ENCODE results near the gene OBSL1.
A peak's percentile ranks its signal among the peaks of the same experiment; 100 is the strongest.

OBSL1 gene

DNA sequence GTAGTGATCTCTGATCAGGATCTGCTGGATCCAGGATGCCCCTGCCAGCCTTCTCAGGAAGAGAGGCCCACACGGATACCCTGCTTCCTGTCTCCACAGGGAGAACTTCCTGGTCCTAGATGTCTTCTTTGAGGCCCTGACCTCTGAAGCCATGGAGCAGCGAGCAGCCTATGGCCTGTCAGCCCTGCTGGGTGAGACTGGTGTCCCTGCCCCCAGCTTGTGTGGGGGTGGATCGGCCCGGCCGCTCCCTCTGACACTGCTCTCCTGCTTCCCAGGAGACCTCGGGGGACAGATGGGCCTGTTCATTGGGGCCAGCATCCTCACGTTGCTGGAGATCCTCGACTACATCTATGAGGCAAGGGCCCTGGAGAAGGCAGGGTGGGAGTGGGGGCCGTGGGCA, 34.4 kb downstream of the OBSL1 start:
- TF ChIP-seq, protein P1, sequence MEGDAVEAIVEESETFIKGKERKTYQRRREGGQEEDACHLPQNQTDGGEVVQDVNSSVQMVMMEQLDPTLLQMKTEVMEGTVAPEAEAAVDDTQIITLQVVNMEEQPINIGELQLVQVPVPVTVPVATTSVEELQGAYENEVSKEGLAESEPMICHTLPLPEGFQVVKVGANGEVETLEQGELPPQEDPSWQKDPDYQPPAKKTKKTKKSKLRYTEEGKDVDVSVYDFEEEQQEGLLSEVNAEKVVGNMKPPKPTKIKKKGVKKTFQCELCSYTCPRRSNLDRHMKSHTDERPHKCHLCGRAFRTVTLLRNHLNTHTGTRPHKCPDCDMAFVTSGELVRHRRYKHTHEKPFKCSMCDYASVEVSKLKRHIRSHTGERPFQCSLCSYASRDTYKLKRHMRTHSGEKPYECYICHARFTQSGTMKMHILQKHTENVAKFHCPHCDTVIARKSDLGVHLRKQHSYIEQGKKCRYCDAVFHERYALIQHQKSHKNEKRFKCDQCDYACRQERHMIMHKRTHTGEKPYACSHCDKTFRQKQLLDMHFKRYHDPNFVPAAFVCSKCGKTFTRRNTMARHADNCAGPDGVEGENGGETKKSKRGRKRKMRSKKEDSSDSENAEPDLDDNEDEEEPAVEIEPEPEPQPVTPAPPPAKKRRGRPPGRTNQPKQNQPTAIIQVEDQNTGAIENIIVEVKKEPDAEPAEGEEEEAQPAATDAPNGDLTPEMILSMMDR (IDR thresholded peaks at IDR 0.05; ENCODE audit: extremely low read depth, insufficient read depth, missing control alignments): no peak
- in situ Hi-C loops (cut with MboI; ENCODE audit: low pct_unique_long_range_greater_than_20kb, low sequenced_read_pairs, unreplicated experiment): loop anchor here (10.0 kb wide), 1 partner anchor 132 kb away; no protein-coding TSS in a partner anchor
- no peak for DNase-seq (ENCODE audit: low spot score)

DNA sequence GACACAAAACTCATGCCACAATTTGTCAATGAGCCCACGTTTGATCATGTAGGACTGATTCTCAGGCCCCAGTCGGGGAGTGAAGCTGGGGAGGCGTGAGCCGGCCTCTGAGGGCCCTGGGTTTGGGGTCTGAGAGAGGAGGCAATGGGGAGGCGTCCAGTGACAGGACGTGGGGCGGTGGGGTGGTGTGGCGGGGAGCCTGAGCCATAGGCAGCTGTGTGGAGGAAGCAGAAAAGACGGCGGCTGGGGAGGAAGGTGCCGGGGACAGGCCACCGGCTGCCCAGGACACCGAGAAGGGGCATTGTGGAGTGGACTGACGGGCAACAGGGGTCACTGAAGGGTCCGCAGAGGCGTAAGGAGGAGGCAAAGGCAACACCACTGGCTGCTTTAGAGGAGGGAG, 34.9 kb downstream of the OBSL1 start:
- in situ Hi-C loops (cut with MboI; ENCODE audit: low pct_unique_long_range_greater_than_20kb, low sequenced_read_pairs, unreplicated experiment): loop anchor here (10.0 kb wide), 1 partner anchor 132 kb away; no protein-coding TSS in a partner anchor
- TF ChIP-seq, protein P1 (IDR thresholded peaks at IDR 0.05; ENCODE audit: extremely low read depth, insufficient read depth, missing control alignments): no peak
- no peak for DNase-seq (ENCODE audit: low spot score)

DNA sequence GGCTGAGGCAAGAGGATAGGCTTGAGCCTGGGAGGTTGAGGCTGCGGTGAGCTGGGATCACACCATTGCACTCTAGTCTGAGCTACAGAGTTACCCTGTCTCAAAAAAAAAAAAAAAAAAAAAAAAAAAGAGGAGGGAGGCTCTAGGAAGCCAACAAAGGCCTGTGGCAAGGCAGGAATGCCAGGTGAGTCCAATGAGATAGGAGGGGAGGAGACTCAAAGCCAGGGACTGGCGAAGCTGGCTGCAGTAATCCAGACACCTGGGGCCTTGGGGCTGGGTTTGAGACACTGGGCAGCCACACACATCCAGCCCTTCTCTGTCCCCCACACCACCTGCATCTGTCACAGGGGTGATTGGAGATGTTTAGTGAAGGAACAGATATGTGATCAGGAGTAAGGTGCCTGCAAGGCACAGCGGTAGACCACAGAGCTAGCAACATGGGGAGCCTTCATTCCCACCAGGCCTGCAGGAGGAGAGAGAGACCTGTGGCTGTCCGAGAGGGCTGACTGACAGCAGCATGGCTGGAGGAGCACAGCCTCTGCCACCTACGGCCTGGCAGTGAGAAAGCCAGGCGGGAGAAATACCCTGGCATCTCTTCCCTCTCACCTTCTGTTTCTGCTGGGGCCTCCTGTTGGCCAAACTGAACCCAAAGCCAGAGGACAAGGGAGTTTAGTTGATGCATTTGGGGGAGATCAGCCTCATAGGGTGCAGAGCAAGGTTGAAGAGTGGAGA, 37.2 kb downstream of the OBSL1 start:
- TF ChIP-seq, protein P1 (IDR thresholded peaks at IDR 0.05; ENCODE audit: extremely low read depth, insufficient read depth, missing control alignments): no peak
- DNase-seq (ENCODE audit: low spot score): no peak
- in situ Hi-C loops (cut with MboI; ENCODE audit: low pct_unique_long_range_greater_than_20kb, low sequenced_read_pairs, unreplicated experiment): loop anchor here (10.0 kb wide), 1 partner anchor 129 kb away; no protein-coding TSS in a partner anchor

DNA sequence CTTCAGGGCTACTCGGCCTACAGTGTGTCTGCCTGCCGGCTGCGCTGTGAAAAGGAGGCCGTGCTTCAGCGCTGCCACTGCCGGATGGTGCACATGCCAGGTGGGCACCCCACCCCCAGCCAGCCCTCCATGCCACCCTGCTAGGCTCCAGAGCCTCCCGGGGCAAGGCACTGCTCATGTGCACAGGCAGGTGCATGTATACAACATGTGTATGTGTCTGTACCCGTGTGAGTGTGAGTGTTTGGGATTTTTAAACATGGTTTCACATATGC, 39.0 kb downstream of the OBSL1 start:
- in situ Hi-C loops (cut with MboI; ENCODE audit: low pct_unique_long_range_greater_than_20kb, low sequenced_read_pairs, unreplicated experiment): loop anchor here (10.0 kb wide), 1 partner anchor 128 kb away; no protein-coding TSS in a partner anchor
- no peak for DNase-seq (ENCODE audit: low spot score)
- TF ChIP-seq, protein P1 (IDR thresholded peaks at IDR 0.05; ENCODE audit: extremely low read depth, insufficient read depth, missing control alignments): no peak

DNA sequence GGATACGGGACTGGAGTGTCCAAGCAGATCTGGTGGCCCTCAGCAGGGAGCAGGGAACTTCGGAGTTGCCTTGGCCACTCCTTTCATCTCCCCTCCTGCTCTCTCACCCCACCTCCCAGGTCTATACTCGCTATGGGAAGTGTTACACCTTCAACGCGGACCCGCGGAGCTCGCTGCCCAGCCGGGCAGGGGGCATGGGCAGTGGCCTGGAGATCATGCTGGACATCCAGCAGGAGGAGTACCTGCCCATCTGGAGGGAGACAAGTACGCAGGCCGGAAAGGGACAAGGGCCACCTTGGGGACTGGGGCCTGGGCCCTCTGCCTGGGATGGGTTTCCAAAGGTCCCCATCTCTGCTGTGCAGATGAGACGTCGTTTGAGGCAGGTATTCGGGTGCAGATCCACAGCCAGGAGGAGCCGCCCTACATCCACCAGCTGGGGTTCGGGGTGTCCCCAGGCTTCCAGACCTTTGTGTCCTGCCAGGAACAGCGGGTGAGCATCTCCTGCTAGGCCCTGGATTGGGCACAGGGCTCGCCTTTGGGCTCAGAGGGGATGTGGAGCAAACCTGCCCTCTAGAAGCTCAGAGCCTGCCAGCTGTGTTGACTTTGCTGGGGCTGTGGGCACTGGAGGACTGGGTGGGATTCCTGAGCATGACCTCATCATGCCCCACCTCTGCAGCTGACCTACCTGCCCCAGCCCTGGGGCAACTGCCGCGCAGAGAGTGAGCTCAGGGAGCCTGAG, 39.5 kb downstream of the OBSL1 start:
- in situ Hi-C loops (cut with MboI; ENCODE audit: low pct_unique_long_range_greater_than_20kb, low sequenced_read_pairs, unreplicated experiment): loop anchor here (10.0 kb wide), 1 partner anchor 127 kb away; no protein-coding TSS in a partner anchor
- no peak for DNase-seq (ENCODE audit: low spot score)
- TF ChIP-seq, protein P1 (IDR thresholded peaks at IDR 0.05; ENCODE audit: extremely low read depth, insufficient read depth, missing control alignments): no peak

DNA sequence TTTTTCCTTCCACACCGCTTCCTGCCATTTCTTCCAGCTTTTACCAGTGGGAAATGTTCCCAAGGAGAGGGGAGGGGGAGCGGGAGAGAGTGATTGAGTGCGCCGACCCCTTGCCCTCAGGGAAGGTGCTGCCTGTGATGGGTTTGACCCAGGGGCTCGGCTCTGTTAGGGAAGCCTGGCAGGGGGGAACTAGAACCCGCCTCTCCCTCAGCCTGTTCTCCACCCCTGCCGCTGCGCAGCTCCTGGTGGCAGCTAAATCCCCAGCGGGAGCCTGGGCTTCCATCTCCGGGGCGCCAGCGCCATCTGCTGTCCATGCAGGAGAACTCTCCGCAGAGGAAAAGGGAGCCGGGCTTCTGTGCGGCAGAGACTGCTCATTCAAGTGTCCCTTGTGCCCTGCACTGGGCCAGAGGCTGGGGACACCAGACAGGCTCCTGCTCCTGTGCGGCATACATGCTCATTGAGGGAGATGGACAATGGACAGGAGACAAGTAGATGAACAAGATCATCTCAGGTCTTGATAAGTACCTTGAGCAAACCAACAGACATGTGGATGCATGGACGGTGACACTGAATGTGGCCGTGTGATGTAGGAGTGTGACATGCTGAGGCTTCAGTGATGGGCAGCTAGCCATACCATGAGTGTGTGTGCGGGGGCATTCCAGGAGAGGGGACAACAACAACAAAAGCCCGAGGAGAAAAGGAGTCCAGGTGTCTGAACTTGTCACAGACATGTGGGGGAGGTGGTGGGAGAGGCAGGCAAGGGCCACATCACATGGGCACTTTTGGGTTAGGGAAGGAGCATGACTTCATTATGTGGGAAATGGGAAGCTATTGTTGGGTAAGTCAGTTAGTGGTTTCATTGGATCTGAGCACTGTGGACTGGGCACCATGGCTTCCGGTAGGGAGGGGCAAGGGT, 41.0 kb downstream of the OBSL1 start:
- TF ChIP-seq, protein P1 (IDR thresholded peaks at IDR 0.05; ENCODE audit: extremely low read depth, insufficient read depth, missing control alignments): peak; percentile 95
- DNase-seq (ENCODE audit: low spot score): peak; percentile 95
- in situ Hi-C loops (cut with MboI; ENCODE audit: low pct_unique_long_range_greater_than_20kb, low sequenced_read_pairs, unreplicated experiment): loop anchor here (10.0 kb wide), 1 partner anchor 126 kb away; no protein-coding TSS in a partner anchor
